Measurements from ENCODE around the gene HMGB1. TPM values are rescaled to one million over a fixed set of nuclear protein-coding genes. Genes with fewer than 3 reads are reported as not detected.

HMGB1 gene
- total RNA-seq: 856 and 888 TPM in 2 replicates

- H3K4me3 ChIP-seq (ENCODE audit: low read depth, low read length): peak within 1 kb of the TSS; percentile 70
- TF ChIP-seq CTCF (conservative IDR thresholded peaks at IDR 0.05; ENCODE audit: low read depth, low read length): no peak
- DNase-seq (ENCODE audit: low read depth): peak; percentile 89
These were observed at the start of gene HMGB1 for GRCh38 chr13:30465593-30466357. TSS of gene HMGB1 (minus strand) at chr13:30465936. CDS start at chr13:30463680, 2,256 bp downstream.

GRCh38 chr13:30510811-30511371 is 45.2 kb upstream of the HMGB1 start:
- no peak for TF ChIP-seq CTCF (conservative IDR thresholded peaks at IDR 0.05; ENCODE audit: low read depth, low read length)
- H3K4me3 ChIP-seq (ENCODE audit: low read depth, low read length): no peak overlapping the region
- DNase-seq (ENCODE audit: low read depth): no peak

GRCh38 chr13:30510091-30510490 is 44.4 kb upstream of the HMGB1 start:
- DNase-seq (ENCODE audit: low read depth): no peak
- no peak for TF ChIP-seq CTCF (conservative IDR thresholded peaks at IDR 0.05; ENCODE audit: low read depth, low read length)

GRCh38 chr13:30509254-30510050 is 43.7 kb upstream of the HMGB1 start:
- TF ChIP-seq CTCF (conservative IDR thresholded peaks at IDR 0.05; ENCODE audit: low read depth, low read length): no peak
- H3K4me3 ChIP-seq (ENCODE audit: low read depth, low read length): no peak overlapping the region
- no peak for DNase-seq (ENCODE audit: low read depth)

More at GRCh38 chr13:30510091-30510490, 44.4 kb upstream of the HMGB1 start:
- H3K4me3 ChIP-seq (ENCODE audit: low read depth, low read length): no peak overlapping the region

- no peak for TF ChIP-seq CTCF (conservative IDR thresholded peaks at IDR 0.05; ENCODE audit: low read depth, low read length)
- no peak overlapping the region for H3K4me3 ChIP-seq (ENCODE audit: low read depth, low read length)
- no peak for DNase-seq (ENCODE audit: low read depth)
These were observed 38.3 kb upstream of the HMGB1 start for GRCh38 chr13:30504081-30504480.

- DNase-seq (ENCODE audit: low read depth): no peak
- no peak for TF ChIP-seq CTCF (conservative IDR thresholded peaks at IDR 0.05; ENCODE audit: low read depth, low read length)
- no peak overlapping the region for H3K4me3 ChIP-seq (ENCODE audit: low read depth, low read length)
These were observed 36.5 kb upstream of the HMGB1 start for GRCh38 chr13:30502237-30502636.

Measured in epithelial cell of proximal tubule (primary cell).